Neural cell (in vitro differentiated cells): Measurements from ENCODE around the gene TBC1D14. TPM values are rescaled to one million over a fixed set of nuclear protein-coding genes. Genes with fewer than 3 reads are reported as not detected.

ENCODE experiments used
- H2AFZ ChIP-seq: fragments of 200-600, 300-800 bp; sonication (generic), shearing (Covaris generic); 2 replicates; pipeline ENCODE4 v1.6.0; 2014; ENCODE audit warnings: low read depth, mild to moderate bottlenecking, antibody characterized with exemption, low read length, moderate library complexity
- H3F3A ChIP-seq: fragments of 200-600 bp; shearing (Covaris generic); 2 replicates; pipeline ENCODE4 v1.6.1; 2016; ENCODE audit warnings: mild to moderate bottlenecking, moderate library complexity, mixed read lengths, antibody characterized with exemption, low read length; ENCODE audit not compliant: insufficient read depth, poor library complexity, severe bottlenecking
- H3K27ac ChIP-seq: fragments of 200-600, 300-800 bp; sonication (generic), shearing (Covaris generic); 2 replicates; pipeline ENCODE4 v1.5.1; 2014; ENCODE audit warnings: mild to moderate bottlenecking, low read length, moderate library complexity
- H3K27me3 ChIP-seq: fragments of 300-800, 200-600 bp; sonication (generic), shearing (Covaris generic); 2 replicates; pipeline ENCODE4 v1.6.0; 2014; ENCODE audit warnings: mild to moderate bottlenecking, low read depth, low read length, moderate library complexity; ENCODE audit not compliant: insufficient read depth
- H3K36me3 ChIP-seq: fragments of 300-800, 200-600 bp; sonication (generic), shearing (Covaris generic); 2 replicates; pipeline ENCODE4 v1.5.1; 2014; ENCODE audit warnings: mild to moderate bottlenecking, antibody characterized with exemption, low read length, moderate library complexity; ENCODE audit not compliant: insufficient read depth
- H3K4me2 ChIP-seq: fragments of 300-800, 200-600 bp; sonication (generic), shearing (Covaris generic); 2 replicates; pipeline ENCODE4 v1.6.0; 2014; ENCODE audit warnings: mild to moderate bottlenecking, low read length
- H3K4me3 ChIP-seq: fragments of 300-800, 200-600 bp; sonication (generic), shearing (Covaris generic); 2 replicates; pipeline ENCODE4 v1.5.1; 2014; ENCODE audit warnings: mild to moderate bottlenecking, low read length, moderate library complexity
- H3K79me2 ChIP-seq: fragments of 200-600 bp; shearing (Covaris generic); replicated peaks from 2 replicates; pipeline ENCODE4 v1.6.0; 2014; ENCODE audit warnings: mild to moderate bottlenecking, low read length, moderate library complexity; ENCODE audit not compliant: insufficient read depth
- H3K9ac ChIP-seq: fragments of 300-800, 200-600 bp; sonication (generic), shearing (Covaris generic); 2 replicates; pipeline ENCODE4 v1.6.1; 2016; ENCODE audit warnings: mild to moderate bottlenecking, low read length, mixed read lengths
- H3K9me2 ChIP-seq: fragments of 200-600 bp; shearing (Covaris generic); 2 replicates; pipeline ENCODE4 v1.6.1; 2016; ENCODE audit warnings: mild to moderate bottlenecking, low read length, mixed read lengths; ENCODE audit not compliant: insufficient read depth
- H3K9me3 ChIP-seq: fragments of 200-600, 300-800 bp; sonication (generic), shearing (Covaris generic); 2 replicates; pipeline ENCODE4 v1.6.1; 2016; ENCODE audit warnings: mild to moderate bottlenecking, mixed run types, low read length, moderate library complexity, mixed read lengths
- H4K20me1 ChIP-seq: fragments of 200-600 bp; shearing (Covaris generic); 2 replicates; pipeline ENCODE4 v1.6.1; 2016; ENCODE audit warnings: mild to moderate bottlenecking, mixed run types; ENCODE audit not compliant: insufficient read depth
- CTCF ChIP-seq: fragments of 450-650 bp; IDR thresholded peaks from 2 replicates; pipeline ENCODE4 v1.5.1; 2014; ENCODE audit warnings: antibody characterized with exemption, mild to moderate bottlenecking, moderate library complexity; ENCODE audit not compliant: poor library complexity, severe bottlenecking
- EP300 ChIP-seq: fragments of 450-650 bp; conservative IDR thresholded peaks from 2 replicates; pipeline ENCODE4 v1.6.1; 2014; ENCODE audit warnings: antibody characterized with exemption, mild to moderate bottlenecking, moderate library complexity; ENCODE audit not compliant: poor library complexity, severe bottlenecking
- EZH2 ChIP-seq: fragments of 200-600, 300-800 bp; shearing (Covaris generic), sonication (generic); IDR thresholded peaks from 2 replicates; pipeline ENCODE4 v1.6.1; 2014; ENCODE audit warnings: antibody characterized with exemption, low read length, borderline replicate concordance, mild to moderate bottlenecking; ENCODE audit not compliant: insufficient read depth, poor library complexity, severe bottlenecking
- MXI1 ChIP-seq: fragments of 450-650 bp; conservative IDR thresholded peaks from 2 replicates; pipeline ENCODE4 v1.6.1; 2014; ENCODE audit warnings: antibody characterized with exemption, mild to moderate bottlenecking; ENCODE audit not compliant: poor library complexity, severe bottlenecking
- POLR2AphosphoS5 ChIP-seq: IDR thresholded peaks from 2 replicates; pipeline ENCODE4 v1.6.1; 2012
- RAD21 ChIP-seq: fragments of 450-650 bp; conservative IDR thresholded peaks from 2 replicates; pipeline ENCODE4 v1.6.1; 2014; ENCODE audit warnings: antibody characterized with exemption, mild to moderate bottlenecking, moderate library complexity
- REST ChIP-seq: IDR thresholded peaks from 2 replicates; pipeline ENCODE4 v1.6.1; 2012; ENCODE audit warnings: borderline replicate concordance
- SMC3 ChIP-seq: fragments of 450-650 bp; conservative IDR thresholded peaks from 2 replicates; pipeline ENCODE4 v1.6.1; 2014; ENCODE audit warnings: antibody characterized with exemption, mild to moderate bottlenecking, moderate library complexity; ENCODE audit not compliant: poor library complexity
- TAF1 ChIP-seq: IDR thresholded peaks from 2 replicates; pipeline ENCODE4 v1.6.1; 2012; ENCODE audit warnings: low read depth
- polyA plus RNA-seq: library from polyadenylated mRNA; depleted of rRNA; stranded (reverse); fragments of >200 nt; gene quantifications from 2 replicates; pipeline ENCODE4 v1.2.3, GENCODE V29; 2014

TBC1D14 gene
- polyA plus RNA-seq, 1 donor from 2014 or later = 125 TPM

- peak overlapping the region; percentile 38 for H3K4me3 ChIP-seq
- peak; percentile 71 for TF ChIP-seq POLR2AphosphoS5
- no peak for TF ChIP-seq EZH2
- no peak for TF ChIP-seq TAF1
- TF ChIP-seq RAD21 = no peak
- no peak for TF ChIP-seq REST
- peak; percentile 86 for TF ChIP-seq EP300
- TF ChIP-seq MXI1 = no peak
- TF ChIP-seq SMC3 = peak; percentile 15
- TF ChIP-seq CTCF = no peak
- H3K79me2 ChIP-seq = peaks cover 4% of the 10 kb centered on the region
- H3F3A ChIP-seq = no peaks in the 10 kb centered on the region
- peak overlapping the region; percentile 25 for H3K27ac ChIP-seq
- no peaks in the 10 kb centered on the region for H3K9me3 ChIP-seq
- H4K20me1 ChIP-seq = no peaks in the 10 kb centered on the region
- no peaks in the 10 kb centered on the region for H3K9me2 ChIP-seq
- H3K9ac ChIP-seq = no peak overlapping the region
- no peak overlapping the region for H3K4me2 ChIP-seq
- no peak overlapping the region for H2AFZ ChIP-seq
- H3K36me3 ChIP-seq = no peaks in the 10 kb centered on the region
- no peaks in the 10 kb centered on the region for H3K27me3 ChIP-seq
These were observed 7.2 kb downstream of the TBC1D14 start for GRCh38 chr4:6916587-6917460.

- Histone ChIP-seq H3K27ac (no peak overlapping the region), H3K4me3 (no peak overlapping the region), H4K20me1 (no peaks in the 10 kb centered on the region)
These were observed 8.0 kb downstream of the TBC1D14 start for GRCh38 chr4:6917461-6918271.

More at GRCh38 chr4:6917461-6918271, 8.0 kb downstream of the TBC1D14 start:
- Histone ChIP-seq H3K27me3 (no peaks in the 10 kb centered on the region), H3K9me2 (no peaks in the 10 kb centered on the region), H3K9me3 (no peaks in the 10 kb centered on the region), H2AFZ (no peak overlapping the region), H3K4me2 (no peak overlapping the region), H3K79me2 (peaks cover 4% of the 10 kb centered on the region), H3K36me3 (no peaks in the 10 kb centered on the region), H3F3A (no peaks in the 10 kb centered on the region), H3K9ac (no peak overlapping the region)
- TF ChIP-seq CTCF = peak; percentile 36
- TF ChIP-seq POLR2AphosphoS5 = no peak
